ENCODE data around the gene WNT3A. TPM values are rescaled to one million over a fixed set of nuclear protein-coding genes. Genes with fewer than 3 reads are reported as not detected.
A peak's percentile ranks its signal among the peaks of the same experiment; 100 is the strongest.
"Not testable (repeated sequence)": the region's sequence is repeated elsewhere in the genome, so short reads cannot be mapped to it uniquely, and the experiment has no call there.

Gene WNT3A
- total RNA-seq: not detected
- long read RNA-seq, donor 1: 0 reads
- long read RNA-seq, donor 2: 0 reads

- Histone ChIP-seq H3K9me3 (no peaks in the 10 kb centered on the region), H3K36me3 (ENCODE audit: low read depth) (no peaks in the 10 kb centered on the region), H3K4me1 (ENCODE audit: low read depth) (no peaks in the 10 kb centered on the region), H3K4me3 (no peak within 1 kb of the TSS)
- DNase-seq (no peak), ATAC-seq (no peak)
- intact Hi-C loops (cut with DNase I, micrococcal nuclease): no loop called here
- TF ChIP-seq CTCF (IDR thresholded peaks at IDR 0.05): no peak
Observed at GRCh38 chr1:228006786-228007048, at the start of gene WNT3A. Gene WNT3A (plus strand): TSS chr1:228006998. CDS start chr1:228007129, 131 bp downstream.

GRCh38 chr1:227958617-227959324 is 48.0 kb upstream of the WNT3A start:
- H3K9me3 ChIP-seq: no peaks in the 10 kb centered on the region
- no peak overlapping the region for H3K4me3 ChIP-seq
- no peak for TF ChIP-seq CTCF (IDR thresholded peaks at IDR 0.05)
- H3K4me1 ChIP-seq (ENCODE audit: low read depth): no peaks in the 10 kb centered on the region
- DNase-seq: peak in 1 of 3 donors; percentile 5
- intact Hi-C loops (cut with DNase I, micrococcal nuclease): loop anchor here in 1 of 2 donors (10.0 kb wide), 1 partner anchor 474 kb away; no protein-coding TSS in a partner anchor
- H3K36me3 ChIP-seq (ENCODE audit: low read depth): no peaks in the 10 kb centered on the region
- no peak for ATAC-seq

- Histone ChIP-seq H3K36me3 (ENCODE audit: low read depth) (no peaks in the 10 kb centered on the region), H3K9me3 (no peaks in the 10 kb centered on the region), H3K4me3 (no peak overlapping the region), H3K4me1 (ENCODE audit: low read depth) (no peaks in the 10 kb centered on the region)
- intact Hi-C loops (cut with DNase I, micrococcal nuclease): loop anchor here in 1 of 2 donors (10.0 kb wide), 1 partner anchor 475 kb away; no protein-coding TSS in a partner anchor
- ATAC-seq (no peak), DNase-seq (peak in 1 of 3 donors; percentile 3)
- TF ChIP-seq CTCF (IDR thresholded peaks at IDR 0.05): no peak
Observed at GRCh38 chr1:227959325-227959860, 47.4 kb upstream of the WNT3A start.

- H3K4me1 ChIP-seq (ENCODE audit: low read depth): no peaks in the 10 kb centered on the region
- no peak for ATAC-seq
- no peak overlapping the region for H3K4me3 ChIP-seq
- no peak for TF ChIP-seq CTCF (IDR thresholded peaks at IDR 0.05)
- H3K36me3 ChIP-seq (ENCODE audit: low read depth): no peaks in the 10 kb centered on the region
- intact Hi-C loops (cut with DNase I, micrococcal nuclease): no loop called here
- peak in 1 of 3 donors; percentile 7 for DNase-seq
- no peaks in the 10 kb centered on the region for H3K9me3 ChIP-seq
Observed at GRCh38 chr1:227961651-227962466, 44.9 kb upstream of the WNT3A start.

GRCh38 chr1:227966733-227967132 is 40.1 kb upstream of the WNT3A start:
- H3K9me3 ChIP-seq; intact Hi-C loops (cut with DNase I, micrococcal nuclease); H3K4me3 ChIP-seq; ATAC-seq; H3K36me3 ChIP-seq (ENCODE audit: low read depth); DNase-seq; H3K4me1 ChIP-seq (ENCODE audit: low read depth): not testable (repeated sequence)

GRCh38 chr1:227967815-227968214 is 39.0 kb upstream of the WNT3A start:
- H3K36me3 ChIP-seq (ENCODE audit: low read depth); H3K4me1 ChIP-seq (ENCODE audit: low read depth); ATAC-seq; H3K9me3 ChIP-seq; H3K4me3 ChIP-seq; intact Hi-C loops (cut with DNase I, micrococcal nuclease); DNase-seq: not testable (repeated sequence)

- intact Hi-C loops (cut with DNase I, micrococcal nuclease); H3K4me1 ChIP-seq (ENCODE audit: low read depth); H3K36me3 ChIP-seq (ENCODE audit: low read depth); H3K9me3 ChIP-seq; H3K4me3 ChIP-seq; ATAC-seq: not testable (repeated sequence)
- peak in 1 of 3 donors; percentile 13 for DNase-seq
Observed at GRCh38 chr1:227970076-227970995, 36.5 kb upstream of the WNT3A start.

- peak in 1 of 3 donors; percentile 2 for DNase-seq
- H3K4me3 ChIP-seq; H3K4me1 ChIP-seq (ENCODE audit: low read depth); intact Hi-C loops (cut with DNase I, micrococcal nuclease); ATAC-seq; H3K36me3 ChIP-seq (ENCODE audit: low read depth); H3K9me3 ChIP-seq: not testable (repeated sequence)
Observed at GRCh38 chr1:227971216-227971615, 35.6 kb upstream of the WNT3A start.
